Chondrocyte (in vitro differentiated cells): ENCODE results near the gene F8A3. TPM values are rescaled to one million over a fixed set of nuclear protein-coding genes. Genes with fewer than 3 reads are reported as not detected.
"Not testable (repeated sequence)": the region's sequence is repeated elsewhere in the genome, so short reads cannot be mapped to it uniquely, and the experiment has no call there.

ENCODE experiments used
- DNase-seq: peaks from one replicate; pipeline ENCODE4 v3.0.0; 2021; ENCODE audit warnings: mixed read lengths, low spot score
- H3K27ac Mint-ChIP-seq: one replicate; pipeline ENCODE4 v1.8.0; 2021; ENCODE audit warnings: mild to moderate bottlenecking, moderate library complexity, mixed read lengths; ENCODE audit not compliant: unreplicated experiment
- H3K27me3 Mint-ChIP-seq: 2 replicates; pipeline ENCODE4 v1.8.0; 2021; ENCODE audit warnings: low read depth, mixed read lengths
- H3K36me3 Mint-ChIP-seq: 2 replicates; pipeline ENCODE4 v1.8.0; 2021; ENCODE audit warnings: low read depth, mixed read lengths
- H3K4me1 Mint-ChIP-seq: 2 replicates; pipeline ENCODE4 v1.8.0; 2021; ENCODE audit warnings: low read depth, mild to moderate bottlenecking, mixed read lengths
- H3K4me3 Mint-ChIP-seq: one replicate; pipeline ENCODE4 v1.8.0; 2021; ENCODE audit warnings: mild to moderate bottlenecking, moderate library complexity, mixed read lengths; ENCODE audit not compliant: unreplicated experiment
- H3K9me3 Mint-ChIP-seq: 2 replicates; pipeline ENCODE4 v1.8.0; 2021; ENCODE audit warnings: low read depth, mixed read lengths
- long read RNA-seq: library from polyadenylated mRNA; stranded (forward); transcript quantifications from one replicate; pipeline ENCODE4 v2.0.0, GENCODE V29; 2021
- total RNA-seq: library from RNA; stranded (reverse); gene quantifications from 3 replicates; pipeline ENCODE4 v1.2.1, GENCODE V29; 2021
- TF ChIP-seq, protein P1 (sequence below): fragments of 200-600 bp; sonication (generic); IDR thresholded peaks from 2 replicates; pipeline ENCODE4 v1.5.0; 2021; ENCODE audit warnings: antibody characterized with exemption, mild to moderate bottlenecking, moderate library complexity

F8A3 gene
- 6.1 to 8.6 TPM (median 6.1 TPM) in 3 replicates for total RNA-seq
- long read RNA-seq, transcript F8A3-201 (1 exons, 1,759 nt), result major isoform, 27 of 27 reads
- long read RNA-seq, partial matches to known transcripts, result 0 of 27 reads
- long read RNA-seq, other reads (novel, unspliced or antisense), result 0 of 27 reads

DNA sequence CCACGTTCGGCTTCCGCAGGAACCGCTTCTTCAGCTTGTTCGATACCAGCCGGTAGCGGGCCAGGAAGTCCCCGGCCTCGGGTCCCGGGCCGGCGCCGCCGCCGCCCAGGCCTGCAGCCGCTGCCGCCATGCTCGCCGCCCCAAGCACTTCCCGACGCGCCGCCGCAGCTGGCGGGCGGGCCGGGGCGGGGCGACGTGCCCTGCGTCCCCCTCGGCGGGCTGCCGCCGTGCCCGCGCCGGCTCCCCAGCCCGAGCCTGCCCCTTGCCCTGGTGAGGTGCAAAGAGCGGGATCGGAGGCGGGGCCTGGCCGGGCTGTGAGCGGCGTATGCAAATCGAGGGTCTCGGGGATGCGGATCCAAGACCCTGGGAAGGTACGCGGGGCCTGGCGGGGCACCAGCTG is at the start of gene F8A3:
Gene F8A3 (minus strand): TSS at position 150 of the 400 bp plus-strand sequence. CDS start 20 bp downstream, at position 130.
- DNase-seq, H3K4me1 Mint-ChIP-seq, H3K9me3 Mint-ChIP-seq, H3K36me3 Mint-ChIP-seq, H3K4me3 Mint-ChIP-seq, H3K27me3 Mint-ChIP-seq, H3K27ac Mint-ChIP-seq: not testable (repeated sequence)

DNA sequence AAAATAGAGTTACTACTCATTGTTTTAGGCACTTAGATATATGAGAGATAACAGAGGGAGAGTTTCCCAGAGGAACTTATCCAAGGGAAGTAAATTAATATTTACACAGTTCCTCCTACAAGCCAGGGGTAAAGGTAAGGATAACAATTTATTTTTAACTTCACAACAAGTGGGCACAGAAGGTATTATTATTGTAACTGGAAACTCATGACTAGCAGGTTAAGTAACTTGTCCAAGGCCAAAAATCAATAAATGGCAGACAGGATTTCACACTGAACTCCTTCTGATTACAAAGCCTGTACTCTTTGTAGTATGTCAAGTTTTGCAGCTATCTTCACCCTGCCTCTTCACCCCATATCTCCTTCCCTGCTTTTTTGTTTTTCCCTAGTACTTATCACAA is 46.9 kb upstream of the F8A3 start:
- Mint-ChIP-seq H3K9me3 (no peaks in the 10 kb centered on the region), H3K27me3 (no peaks in the 10 kb centered on the region), H3K36me3 (no peaks in the 10 kb centered on the region), H3K4me1 (no peaks in the 10 kb centered on the region), H3K27ac (no peak overlapping the region), H3K4me3 (no peak overlapping the region)
- TF ChIP-seq, protein P1, sequence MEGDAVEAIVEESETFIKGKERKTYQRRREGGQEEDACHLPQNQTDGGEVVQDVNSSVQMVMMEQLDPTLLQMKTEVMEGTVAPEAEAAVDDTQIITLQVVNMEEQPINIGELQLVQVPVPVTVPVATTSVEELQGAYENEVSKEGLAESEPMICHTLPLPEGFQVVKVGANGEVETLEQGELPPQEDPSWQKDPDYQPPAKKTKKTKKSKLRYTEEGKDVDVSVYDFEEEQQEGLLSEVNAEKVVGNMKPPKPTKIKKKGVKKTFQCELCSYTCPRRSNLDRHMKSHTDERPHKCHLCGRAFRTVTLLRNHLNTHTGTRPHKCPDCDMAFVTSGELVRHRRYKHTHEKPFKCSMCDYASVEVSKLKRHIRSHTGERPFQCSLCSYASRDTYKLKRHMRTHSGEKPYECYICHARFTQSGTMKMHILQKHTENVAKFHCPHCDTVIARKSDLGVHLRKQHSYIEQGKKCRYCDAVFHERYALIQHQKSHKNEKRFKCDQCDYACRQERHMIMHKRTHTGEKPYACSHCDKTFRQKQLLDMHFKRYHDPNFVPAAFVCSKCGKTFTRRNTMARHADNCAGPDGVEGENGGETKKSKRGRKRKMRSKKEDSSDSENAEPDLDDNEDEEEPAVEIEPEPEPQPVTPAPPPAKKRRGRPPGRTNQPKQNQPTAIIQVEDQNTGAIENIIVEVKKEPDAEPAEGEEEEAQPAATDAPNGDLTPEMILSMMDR, result no peak
- no peak for DNase-seq

DNA sequence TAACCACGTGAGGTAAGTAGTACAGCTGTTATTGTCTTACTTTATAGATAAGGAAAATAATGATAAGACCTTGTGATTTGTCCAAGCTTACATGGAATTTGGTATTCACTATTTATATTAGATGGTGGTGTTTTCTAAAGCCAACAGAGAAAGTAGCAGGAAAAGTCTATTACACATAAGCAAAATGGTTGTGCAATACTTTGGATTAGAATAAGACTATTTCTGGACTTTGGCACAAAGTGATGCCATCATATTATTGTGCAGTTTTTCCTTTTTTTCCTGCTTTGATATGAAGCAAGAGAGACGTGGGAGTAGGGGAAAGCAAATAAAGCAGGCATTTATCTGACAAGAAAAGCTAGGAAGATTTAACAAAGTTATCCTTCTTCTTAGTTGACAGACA is 36.7 kb upstream of the F8A3 start:
- not testable (repeated sequence) for H3K27ac Mint-ChIP-seq, H3K36me3 Mint-ChIP-seq, DNase-seq, H3K4me3 Mint-ChIP-seq, H3K9me3 Mint-ChIP-seq, H3K27me3 Mint-ChIP-seq, H3K4me1 Mint-ChIP-seq

DNA sequence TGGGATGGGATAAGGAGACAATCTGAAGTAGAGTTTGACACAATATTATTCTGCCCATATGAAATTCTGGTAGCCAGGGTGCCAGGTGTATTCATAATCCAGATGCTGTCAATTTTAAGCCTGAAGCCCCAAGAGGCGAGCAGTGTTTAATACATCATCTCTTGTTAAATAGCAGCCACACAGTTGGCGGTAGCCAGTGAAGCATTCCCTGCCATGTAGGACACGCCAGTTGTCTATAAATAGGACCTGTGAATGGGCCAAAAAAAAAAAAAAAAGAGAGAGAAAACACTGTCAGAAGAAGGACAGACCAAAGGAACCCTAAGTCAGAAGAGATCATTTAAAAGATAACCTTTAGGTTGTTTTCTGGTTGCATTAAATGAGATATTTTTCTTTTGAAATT is 33.0 kb upstream of the F8A3 start:
- not testable (repeated sequence) for H3K4me3 Mint-ChIP-seq, H3K9me3 Mint-ChIP-seq, H3K4me1 Mint-ChIP-seq, H3K27me3 Mint-ChIP-seq, H3K27ac Mint-ChIP-seq, DNase-seq, H3K36me3 Mint-ChIP-seq

DNA sequence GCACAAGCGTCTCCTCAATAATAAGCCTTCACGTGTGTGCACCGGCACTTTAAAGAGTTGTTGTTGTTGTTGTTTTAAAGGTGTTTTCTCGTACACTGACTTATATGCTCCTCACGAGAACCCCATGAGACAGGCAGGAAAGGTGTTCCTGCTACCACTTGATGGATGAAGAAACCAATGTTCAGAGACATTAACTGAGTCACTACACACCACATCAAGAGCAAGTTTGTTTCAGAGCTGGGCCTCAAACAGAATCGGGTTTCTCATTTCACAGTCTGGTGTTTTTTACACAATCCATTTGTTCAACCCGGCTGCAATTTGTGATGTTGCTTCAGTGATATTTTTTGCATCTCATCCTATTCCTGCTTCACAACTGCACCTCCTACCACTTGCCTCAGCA is 18.7 kb upstream of the F8A3 start:
- H3K4me3 Mint-ChIP-seq, H3K27me3 Mint-ChIP-seq, H3K36me3 Mint-ChIP-seq, H3K4me1 Mint-ChIP-seq, H3K9me3 Mint-ChIP-seq, H3K27ac Mint-ChIP-seq, DNase-seq: not testable (repeated sequence)

DNA sequence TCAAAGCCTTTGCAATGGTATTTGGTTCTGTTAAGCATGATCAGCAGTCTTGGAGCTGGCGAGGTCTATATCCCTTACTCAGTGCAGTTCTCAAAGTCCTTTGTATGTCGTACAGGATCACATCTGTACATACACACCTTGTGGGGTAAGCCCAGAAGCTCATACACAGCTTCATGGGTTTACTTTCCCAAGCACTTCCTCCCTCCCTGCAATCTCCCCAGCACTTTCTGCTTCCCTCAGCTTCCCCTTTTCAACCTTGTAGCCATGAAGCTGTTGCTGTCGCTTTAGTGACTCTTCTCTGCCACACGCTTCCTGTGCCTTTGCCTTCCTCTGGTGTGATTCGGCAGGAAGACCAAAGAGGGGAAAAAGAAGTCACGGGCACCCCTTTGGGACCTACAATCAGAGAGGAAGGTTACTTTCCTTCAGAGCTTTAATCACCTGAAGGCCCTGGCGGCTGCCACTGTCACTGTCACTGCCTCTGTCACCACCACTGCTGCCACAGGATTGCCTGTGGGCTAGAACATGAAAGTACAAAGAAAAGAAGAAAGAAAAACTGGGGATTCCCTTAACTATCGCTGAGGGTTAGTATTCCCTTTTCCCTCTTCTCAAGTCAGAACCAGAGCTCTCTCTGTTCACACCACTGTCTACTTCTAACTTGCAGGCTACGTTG is 8.0 kb upstream of the F8A3 start:
- DNase-seq, H3K27ac Mint-ChIP-seq, H3K27me3 Mint-ChIP-seq, H3K9me3 Mint-ChIP-seq, H3K4me3 Mint-ChIP-seq, H3K4me1 Mint-ChIP-seq, H3K36me3 Mint-ChIP-seq: not testable (repeated sequence)

DNA sequence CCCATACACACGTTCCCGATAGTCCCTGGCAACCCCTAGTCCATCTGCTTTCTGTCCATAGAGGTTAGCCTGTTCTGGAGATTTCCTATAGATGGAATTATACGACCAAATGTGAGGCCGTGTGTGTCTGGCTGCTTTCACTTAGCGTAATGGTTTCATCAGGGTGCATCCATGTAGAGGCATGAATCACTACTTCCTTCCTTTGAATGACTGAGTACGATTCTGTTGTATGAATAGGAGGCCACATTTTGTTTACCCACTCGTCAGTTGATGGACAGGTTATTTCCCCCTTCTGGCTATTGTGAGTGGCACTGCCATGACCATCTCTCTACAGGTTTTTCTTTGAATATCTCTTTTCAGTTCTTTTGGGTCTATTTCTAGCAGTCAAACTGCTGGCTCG is 2.1 kb upstream of the F8A3 start:
- H3K4me3 Mint-ChIP-seq, H3K27me3 Mint-ChIP-seq, H3K27ac Mint-ChIP-seq, H3K4me1 Mint-ChIP-seq, H3K9me3 Mint-ChIP-seq, H3K36me3 Mint-ChIP-seq, DNase-seq: not testable (repeated sequence)

DNA sequence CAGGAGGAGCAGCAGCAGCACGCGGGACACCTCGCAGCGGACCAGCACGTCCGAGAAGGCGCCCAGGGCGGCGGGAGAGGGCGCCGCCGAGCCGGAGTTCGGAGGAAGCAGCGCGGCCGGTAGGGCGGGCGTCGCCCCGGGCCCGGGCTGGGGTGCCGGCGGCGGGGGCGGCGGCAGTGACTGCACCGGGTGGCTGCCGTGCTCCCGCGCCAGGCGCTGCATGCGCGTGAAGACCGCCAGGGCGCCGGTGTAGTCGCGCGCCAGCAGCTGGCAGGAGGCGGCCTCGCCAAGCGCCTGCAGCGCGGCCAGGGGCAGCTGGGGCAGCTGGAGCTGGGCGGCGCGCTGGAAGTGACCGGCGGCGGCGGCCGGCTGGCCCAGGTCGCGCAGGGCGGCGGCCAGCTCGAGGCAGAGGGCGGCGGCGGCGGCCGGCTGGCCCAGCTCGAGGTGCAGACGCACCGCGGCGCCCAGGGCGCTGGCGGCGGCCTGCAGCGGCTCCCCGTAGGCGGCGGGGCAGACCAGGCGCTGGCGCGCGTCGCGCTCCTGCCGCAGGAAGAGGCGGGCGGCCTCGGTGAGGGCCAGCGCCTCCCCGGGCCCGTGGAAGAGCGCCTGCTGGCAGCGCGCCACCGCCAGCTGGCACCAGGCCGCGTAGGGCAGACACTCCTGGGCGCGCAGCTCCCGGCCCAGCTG is 516 bp downstream of the F8A3 start:
- H3K27ac Mint-ChIP-seq, H3K27me3 Mint-ChIP-seq, H3K4me1 Mint-ChIP-seq, DNase-seq, H3K4me3 Mint-ChIP-seq, H3K9me3 Mint-ChIP-seq, H3K36me3 Mint-ChIP-seq: not testable (repeated sequence)
